ENCODE measurements around the gene ITGB8.
A peak's percentile ranks its signal among the peaks of the same experiment; 100 is the strongest.
"Not testable (repeated sequence)": the region's sequence is repeated elsewhere in the genome, so short reads cannot be mapped to it uniquely, and the experiment has no call there.

Gene ITGB8

DNA sequence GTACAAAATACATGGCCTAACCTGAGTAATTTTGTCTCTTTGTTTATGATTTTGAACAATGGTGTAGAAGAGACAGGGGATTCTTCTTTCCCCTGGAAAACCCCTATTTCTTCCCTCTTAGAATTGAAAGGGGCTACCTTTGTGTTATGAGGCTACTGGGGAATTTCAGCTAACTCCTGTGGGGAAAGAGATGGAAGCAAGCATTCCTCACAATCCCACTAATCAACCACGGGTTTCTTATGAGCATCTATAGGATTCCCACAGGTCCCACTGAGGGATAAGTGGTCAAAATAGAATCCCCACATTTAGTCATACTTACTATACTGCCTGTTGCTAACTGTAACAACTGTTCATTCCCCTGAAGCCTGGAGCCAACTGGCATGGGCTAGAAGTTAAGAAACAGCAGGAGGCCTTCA, 32.2 kb upstream of the ITGB8 start:
- no peak overlapping the region for H3K4me3 ChIP-seq (ENCODE audit: low read length)
- peaks cover 21% of the 10 kb centered on the region for H3K4me1 ChIP-seq (ENCODE audit: control insufficient read depth, insufficient read depth, low read length)
- no peak overlapping the region for H3K4me2 ChIP-seq (ENCODE audit: low read length)
- H3K9me3 ChIP-seq (replicated peaks; ENCODE audit: low read length): no peaks in the 10 kb centered on the region
- H3K9ac ChIP-seq (ENCODE audit: low read depth, low read length): no peak overlapping the region
- no peaks in the 10 kb centered on the region for H3K36me3 ChIP-seq (ENCODE audit: insufficient read depth, low read length)
- H3K27me3 ChIP-seq (ENCODE audit: control insufficient read depth, insufficient read depth, low read length): no peaks in the 10 kb centered on the region

DNA sequence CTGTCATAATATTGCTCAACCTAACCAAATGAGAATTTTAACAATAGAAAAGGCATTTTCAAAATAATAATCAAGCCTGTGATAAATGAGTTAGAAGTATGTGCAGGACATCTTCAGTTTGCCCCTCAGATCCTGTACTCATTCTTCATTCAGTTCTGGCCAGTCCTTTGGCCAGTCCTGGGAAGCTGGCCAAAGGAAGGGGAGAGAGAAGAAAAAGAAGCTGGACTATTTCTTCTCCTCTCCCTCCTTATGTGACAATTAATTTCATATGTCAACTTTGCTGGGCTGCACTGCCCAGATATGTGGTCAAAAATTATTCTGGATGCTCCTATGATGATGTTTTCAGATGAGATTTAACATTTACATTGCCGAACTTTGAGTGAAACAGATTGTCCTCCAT, 31.6 kb upstream of the ITGB8 start:
- Histone ChIP-seq H3K4me1 (ENCODE audit: control insufficient read depth, insufficient read depth, low read length) (peaks cover 21% of the 10 kb centered on the region), H3K9me3 (replicated peaks; ENCODE audit: low read length) (no peaks in the 10 kb centered on the region), H3K9ac (ENCODE audit: low read depth, low read length) (no peak overlapping the region), H3K4me2 (ENCODE audit: low read length) (no peak overlapping the region), H3K4me3 (ENCODE audit: low read length) (no peak overlapping the region), H3K27me3 (ENCODE audit: control insufficient read depth, insufficient read depth, low read length) (no peaks in the 10 kb centered on the region), H3K36me3 (ENCODE audit: insufficient read depth, low read length) (no peaks in the 10 kb centered on the region)

DNA sequence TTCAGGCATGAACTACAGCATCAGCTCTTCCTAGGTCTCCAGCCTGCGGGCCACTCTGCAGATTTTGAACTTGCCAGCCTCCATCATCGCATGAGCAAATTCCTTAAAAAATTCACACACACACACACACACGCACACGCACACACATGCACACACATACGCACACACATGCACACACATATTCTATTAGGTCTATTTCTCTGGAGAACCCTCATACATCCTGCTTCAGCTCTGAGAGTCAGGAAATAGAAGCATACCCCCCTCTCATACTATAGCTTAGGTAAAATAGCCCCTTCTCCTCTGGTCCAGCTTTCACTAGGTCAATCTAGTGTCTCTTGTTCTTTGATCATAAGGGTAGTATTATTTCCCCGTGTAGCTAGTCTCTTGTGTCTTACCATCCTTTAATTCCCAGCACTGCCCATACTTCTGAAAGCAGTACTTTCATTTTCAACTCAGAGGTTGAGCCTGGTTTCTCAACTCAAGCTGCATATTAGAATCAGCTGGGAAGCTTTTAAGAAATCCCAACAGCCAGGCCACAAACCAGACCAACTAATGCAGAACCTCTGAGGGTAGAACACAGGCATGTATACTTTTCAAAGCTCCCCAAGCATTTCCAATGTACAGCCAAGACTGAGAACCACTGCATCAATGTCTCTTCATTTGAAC, 30.9 kb upstream of the ITGB8 start:
- Histone ChIP-seq H3K4me1 (ENCODE audit: control insufficient read depth, insufficient read depth, low read length) (peaks cover 21% of the 10 kb centered on the region), H3K9me3 (replicated peaks; ENCODE audit: low read length) (no peaks in the 10 kb centered on the region), H3K4me2 (ENCODE audit: low read length) (no peak overlapping the region), H3K27me3 (ENCODE audit: control insufficient read depth, insufficient read depth, low read length) (no peaks in the 10 kb centered on the region), H3K4me3 (ENCODE audit: low read length) (no peak overlapping the region), H3K36me3 (ENCODE audit: insufficient read depth, low read length) (no peaks in the 10 kb centered on the region), H3K9ac (ENCODE audit: low read depth, low read length) (no peak overlapping the region)

DNA sequence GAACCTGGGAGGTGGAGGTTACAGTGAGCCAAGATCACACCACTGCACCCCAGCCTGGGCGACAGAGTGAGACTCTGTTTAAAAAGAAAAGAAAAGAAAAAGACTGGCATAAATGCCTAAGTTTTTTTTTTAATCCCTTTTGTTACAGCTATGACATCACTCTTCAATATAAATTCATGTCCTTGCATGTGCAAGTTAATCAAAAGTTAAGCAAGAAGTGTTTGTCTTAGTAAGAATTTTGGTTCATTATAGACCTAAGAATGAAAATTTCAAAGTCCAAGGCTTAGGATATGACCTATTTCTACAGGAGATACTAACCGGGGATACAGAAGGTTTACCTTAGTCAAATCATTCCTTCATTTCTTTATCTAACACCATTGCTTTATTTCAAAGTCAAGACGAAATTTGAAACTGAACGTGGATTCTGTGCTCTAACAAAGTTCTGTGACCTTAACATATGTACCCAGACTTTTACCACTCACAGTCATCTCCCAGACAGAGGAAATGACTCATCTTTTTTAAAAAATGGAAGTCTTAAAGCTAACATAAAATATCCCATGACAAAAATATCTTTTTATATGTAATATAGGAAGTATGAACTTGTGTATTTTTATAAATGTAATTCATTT, 29.3 kb upstream of the ITGB8 start:
- no peaks in the 10 kb centered on the region for H3K27me3 ChIP-seq (ENCODE audit: control insufficient read depth, insufficient read depth, low read length)
- no peak overlapping the region for H3K4me3 ChIP-seq (ENCODE audit: low read length)
- H3K4me1 ChIP-seq (ENCODE audit: control insufficient read depth, insufficient read depth, low read length): peaks cover 21% of the 10 kb centered on the region
- no peaks in the 10 kb centered on the region for H3K9me3 ChIP-seq (replicated peaks; ENCODE audit: low read length)
- H3K36me3 ChIP-seq (ENCODE audit: insufficient read depth, low read length): no peaks in the 10 kb centered on the region
- H3K4me2 ChIP-seq (ENCODE audit: low read length): peak overlapping the region; percentile 7
- no peak overlapping the region for H3K9ac ChIP-seq (ENCODE audit: low read depth, low read length)

DNA sequence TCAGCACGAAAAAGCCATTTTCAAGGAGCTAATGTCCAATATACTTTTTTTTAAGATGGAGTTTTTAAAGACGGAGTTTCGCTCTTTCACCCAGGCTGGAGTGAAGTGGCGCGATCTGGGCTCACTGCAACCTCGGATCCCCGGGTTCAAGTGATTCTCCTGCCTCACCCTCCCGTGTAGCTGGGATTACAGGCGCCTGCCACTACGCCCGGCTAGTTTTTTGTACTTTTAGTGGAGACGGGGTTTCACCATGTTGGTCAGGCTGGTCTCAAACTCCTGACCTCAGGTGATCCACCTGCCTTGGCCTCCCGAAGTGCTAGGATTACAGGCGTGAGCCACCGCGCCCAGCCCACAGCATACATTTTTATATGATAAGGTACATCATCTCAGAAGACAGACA, 28.4 kb upstream of the ITGB8 start:
- H3K27me3 ChIP-seq (ENCODE audit: control insufficient read depth, insufficient read depth, low read length); H3K36me3 ChIP-seq (ENCODE audit: insufficient read depth, low read length); H3K9ac ChIP-seq (ENCODE audit: low read depth, low read length); H3K4me2 ChIP-seq (ENCODE audit: low read length); H3K9me3 ChIP-seq (replicated peaks; ENCODE audit: low read length); H3K4me3 ChIP-seq (ENCODE audit: low read length): not testable (repeated sequence)
- peaks cover 21% of the 10 kb centered on the region for H3K4me1 ChIP-seq (ENCODE audit: control insufficient read depth, insufficient read depth, low read length)

DNA sequence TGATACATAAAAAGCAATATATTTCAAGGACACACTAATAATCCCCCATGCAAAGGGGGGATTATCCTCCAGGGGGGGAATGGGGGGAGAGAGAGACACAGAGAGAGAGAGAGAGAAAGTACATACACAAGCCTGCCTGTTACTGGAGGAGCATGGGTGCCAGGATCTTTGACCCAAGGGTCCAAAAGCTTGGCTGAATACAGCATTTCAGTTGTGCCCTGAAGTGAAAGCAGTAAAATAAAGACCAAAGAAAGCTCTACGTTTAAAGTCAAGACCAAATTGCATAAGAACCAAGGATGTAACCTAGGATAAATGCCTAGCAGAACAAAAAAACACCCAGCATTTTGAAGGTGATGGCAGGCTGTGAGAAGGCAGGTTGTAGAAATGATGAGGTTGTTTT, 27.8 kb upstream of the ITGB8 start:
- no peaks in the 10 kb centered on the region for H3K9me3 ChIP-seq (replicated peaks; ENCODE audit: low read length)

DNA sequence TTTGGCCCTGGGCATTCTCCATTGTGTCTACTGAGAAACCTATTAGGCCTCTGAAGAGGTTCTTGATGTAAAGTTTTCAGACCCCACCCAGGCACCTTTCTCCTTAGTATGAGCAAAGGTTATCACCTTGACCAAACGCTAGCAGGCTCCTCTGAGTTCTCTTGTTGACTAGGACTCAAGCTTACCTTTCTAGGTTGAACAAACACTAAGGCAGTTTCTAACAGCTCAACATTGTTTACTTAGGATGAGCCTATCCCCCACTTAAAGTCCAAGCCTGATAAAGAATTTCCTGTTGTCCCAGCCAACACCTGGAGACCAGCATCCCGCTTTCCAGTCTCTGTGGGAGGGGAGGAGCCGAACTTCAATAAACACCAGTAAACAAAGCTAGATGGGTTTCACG, 26.3 kb upstream of the ITGB8 start:
- Histone ChIP-seq H3K36me3 (ENCODE audit: insufficient read depth, low read length) (no peaks in the 10 kb centered on the region), H3K4me3 (ENCODE audit: low read length) (no peak overlapping the region), H3K27me3 (ENCODE audit: control insufficient read depth, insufficient read depth, low read length) (no peaks in the 10 kb centered on the region), H3K4me1 (ENCODE audit: control insufficient read depth, insufficient read depth, low read length) (peaks cover 21% of the 10 kb centered on the region), H3K9me3 (replicated peaks; ENCODE audit: low read length) (no peaks in the 10 kb centered on the region), H3K9ac (ENCODE audit: low read depth, low read length) (no peak overlapping the region), H3K4me2 (ENCODE audit: low read length) (no peak overlapping the region)

More for the DNA sequence above, 27.8 kb upstream of the ITGB8 start:
- Histone ChIP-seq H3K4me1 (ENCODE audit: control insufficient read depth, insufficient read depth, low read length) (peaks cover 21% of the 10 kb centered on the region), H3K4me3 (ENCODE audit: low read length) (no peak overlapping the region), H3K36me3 (ENCODE audit: insufficient read depth, low read length) (no peaks in the 10 kb centered on the region), H3K9ac (ENCODE audit: low read depth, low read length) (no peak overlapping the region), H3K27me3 (ENCODE audit: control insufficient read depth, insufficient read depth, low read length) (no peaks in the 10 kb centered on the region), H3K4me2 (ENCODE audit: low read length) (no peak overlapping the region)

DNA sequence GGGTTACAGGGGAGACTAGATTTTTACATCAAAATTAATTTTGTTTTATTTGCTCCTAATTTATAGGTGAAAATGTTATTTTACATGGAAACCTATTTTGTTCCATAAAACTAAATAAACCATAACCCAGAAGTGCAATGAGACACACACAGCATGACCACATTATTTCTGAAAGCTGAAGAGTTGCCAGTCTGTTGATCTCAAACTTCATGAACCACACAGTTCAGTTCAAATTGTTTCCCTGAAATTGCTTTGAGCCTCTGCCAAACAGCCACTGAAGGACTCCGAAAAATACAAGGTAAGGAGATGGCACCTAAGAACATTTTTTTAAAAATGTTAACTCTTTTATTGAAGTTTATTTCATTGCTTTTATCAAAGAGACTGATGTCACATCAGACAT, 25.0 kb upstream of the ITGB8 start:
- Histone ChIP-seq H3K9ac (ENCODE audit: low read depth, low read length) (no peak overlapping the region), H3K9me3 (replicated peaks; ENCODE audit: low read length) (no peaks in the 10 kb centered on the region), H3K27me3 (ENCODE audit: control insufficient read depth, insufficient read depth, low read length) (no peaks in the 10 kb centered on the region), H3K4me3 (ENCODE audit: low read length) (no peak overlapping the region), H3K36me3 (ENCODE audit: insufficient read depth, low read length) (no peaks in the 10 kb centered on the region), H3K4me1 (ENCODE audit: control insufficient read depth, insufficient read depth, low read length) (peaks cover 21% of the 10 kb centered on the region), H3K4me2 (ENCODE audit: low read length) (no peak overlapping the region)

DNA sequence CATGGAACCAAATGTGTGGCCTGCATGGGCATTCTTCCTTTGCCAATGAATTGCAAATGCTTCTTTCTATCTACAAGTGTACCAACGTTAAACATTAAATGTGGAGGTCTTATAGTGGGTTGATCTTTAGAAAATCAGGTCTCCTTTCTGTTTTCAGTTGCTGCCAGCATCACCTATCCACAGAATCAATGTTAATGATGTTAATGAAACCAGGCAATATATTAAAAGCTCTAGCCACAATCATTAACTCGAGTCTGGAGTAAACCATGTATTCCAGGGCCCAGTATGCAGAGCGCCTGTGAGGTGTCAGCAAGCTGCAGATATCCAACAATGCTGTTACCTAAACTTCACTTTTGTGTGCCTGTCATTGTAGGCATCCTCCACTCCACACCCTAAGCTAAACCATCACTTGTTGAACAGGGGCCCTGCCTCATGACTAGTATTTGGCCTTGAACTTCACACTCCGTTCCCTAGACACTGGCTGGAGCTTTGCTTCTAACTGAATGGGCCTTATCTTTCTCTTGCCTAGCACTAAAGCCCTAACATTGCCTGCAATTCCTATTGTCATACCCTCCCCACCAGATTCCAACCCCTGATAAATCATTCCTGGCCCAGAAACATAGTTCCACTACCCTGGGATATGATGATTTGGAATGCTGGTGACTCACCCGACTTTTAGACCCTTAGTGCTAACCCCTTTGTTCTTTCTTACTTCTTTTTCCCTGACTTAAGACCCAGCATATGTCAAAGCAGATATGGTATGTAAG, 24.3 kb upstream of the ITGB8 start:
- Histone ChIP-seq H3K4me1 (ENCODE audit: control insufficient read depth, insufficient read depth, low read length) (peaks cover 19% of the 10 kb centered on the region), H3K9ac (ENCODE audit: low read depth, low read length) (no peak overlapping the region), H3K9me3 (replicated peaks; ENCODE audit: low read length) (no peaks in the 10 kb centered on the region), H3K4me3 (ENCODE audit: low read length) (no peak overlapping the region), H3K4me2 (ENCODE audit: low read length) (no peak overlapping the region), H3K27me3 (ENCODE audit: control insufficient read depth, insufficient read depth, low read length) (no peaks in the 10 kb centered on the region), H3K36me3 (ENCODE audit: insufficient read depth, low read length) (no peaks in the 10 kb centered on the region)

DNA sequence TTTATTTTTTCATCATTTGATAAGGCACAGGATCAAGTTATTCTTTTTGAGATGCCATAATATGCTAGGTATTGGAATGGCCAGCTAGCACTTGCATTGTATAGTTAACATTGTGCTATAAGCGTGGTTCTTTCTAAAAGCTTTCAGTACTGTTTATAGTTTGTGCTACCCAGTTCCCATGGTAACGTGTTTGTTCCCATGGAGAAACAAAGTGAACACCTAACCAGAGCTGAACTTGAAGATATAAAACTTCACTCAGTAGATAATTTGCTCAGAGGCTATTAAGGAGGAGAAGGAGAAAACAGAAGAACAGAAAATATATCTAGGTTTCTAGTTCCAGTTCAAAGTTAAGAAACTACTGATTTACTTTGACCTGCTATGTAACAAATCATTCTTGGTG, 23.6 kb upstream of the ITGB8 start:
- H3K4me3 ChIP-seq (ENCODE audit: low read length): no peak overlapping the region
- peaks cover 11% of the 10 kb centered on the region for H3K4me1 ChIP-seq (ENCODE audit: control insufficient read depth, insufficient read depth, low read length)

DNA sequence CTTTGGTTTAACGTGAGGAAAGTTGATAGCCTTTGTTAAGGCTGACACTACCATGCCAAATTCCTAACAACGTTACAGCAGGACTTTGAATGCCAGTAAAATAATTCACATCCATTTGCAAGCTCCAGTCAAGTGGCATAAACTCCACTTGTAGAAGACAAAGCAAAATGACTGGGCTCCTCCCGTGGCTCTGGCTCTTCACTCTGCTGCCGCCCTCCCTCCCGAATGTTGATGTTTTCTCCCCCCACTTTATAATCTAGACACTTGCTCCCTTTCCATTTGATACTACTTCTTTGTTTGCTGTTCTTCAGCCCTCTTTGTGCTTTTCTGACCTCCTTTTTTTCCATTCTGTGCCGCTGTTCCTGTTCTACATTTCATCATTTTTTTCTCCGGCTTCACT, 22.8 kb upstream of the ITGB8 start:
- no peaks in the 10 kb centered on the region for H3K36me3 ChIP-seq (ENCODE audit: insufficient read depth, low read length)
- H3K4me3 ChIP-seq (ENCODE audit: low read length): no peak overlapping the region
- H3K9me3 ChIP-seq (replicated peaks; ENCODE audit: low read length): no peaks in the 10 kb centered on the region

More for the DNA sequence above, 23.6 kb upstream of the ITGB8 start:
- H3K9me3 ChIP-seq (replicated peaks; ENCODE audit: low read length): no peaks in the 10 kb centered on the region
- H3K27me3 ChIP-seq (ENCODE audit: control insufficient read depth, insufficient read depth, low read length): no peaks in the 10 kb centered on the region
- no peak overlapping the region for H3K4me2 ChIP-seq (ENCODE audit: low read length)
- H3K36me3 ChIP-seq (ENCODE audit: insufficient read depth, low read length): no peaks in the 10 kb centered on the region
- no peak overlapping the region for H3K9ac ChIP-seq (ENCODE audit: low read depth, low read length)

More for the DNA sequence above, 22.8 kb upstream of the ITGB8 start:
- no peaks in the 10 kb centered on the region for H3K27me3 ChIP-seq (ENCODE audit: control insufficient read depth, insufficient read depth, low read length)
- H3K4me2 ChIP-seq (ENCODE audit: low read length): no peak overlapping the region
- H3K4me1 ChIP-seq (ENCODE audit: control insufficient read depth, insufficient read depth, low read length): peaks cover 5% of the 10 kb centered on the region
- H3K9ac ChIP-seq (ENCODE audit: low read depth, low read length): no peak overlapping the region
